OCI-LY7 (cell line): ENCODE measurements around the gene CDKAL1.

Experiments
- EZH2phosphoT487 ChIP-seq: fragments of 200-600 bp; sonication (generic); IDR thresholded peaks from 2 replicates; pipeline ENCODE4 v1.6.1; 2018; ENCODE audit warnings: low read depth, borderline replicate concordance, mild to moderate bottlenecking, mixed run types, antibody characterized with exemption, low read length, moderate library complexity, mixed read lengths
- TF ChIP-seq, protein P1 (sequence below): fragments of 200-600 bp; sonication (generic); conservative IDR thresholded peaks from 2 replicates; pipeline ENCODE4 v1.5.1; 2014; ENCODE audit warnings: mild to moderate bottlenecking, antibody characterized with exemption, low read length, moderate library complexity, mixed read lengths

- TF ChIP-seq, protein P1, sequence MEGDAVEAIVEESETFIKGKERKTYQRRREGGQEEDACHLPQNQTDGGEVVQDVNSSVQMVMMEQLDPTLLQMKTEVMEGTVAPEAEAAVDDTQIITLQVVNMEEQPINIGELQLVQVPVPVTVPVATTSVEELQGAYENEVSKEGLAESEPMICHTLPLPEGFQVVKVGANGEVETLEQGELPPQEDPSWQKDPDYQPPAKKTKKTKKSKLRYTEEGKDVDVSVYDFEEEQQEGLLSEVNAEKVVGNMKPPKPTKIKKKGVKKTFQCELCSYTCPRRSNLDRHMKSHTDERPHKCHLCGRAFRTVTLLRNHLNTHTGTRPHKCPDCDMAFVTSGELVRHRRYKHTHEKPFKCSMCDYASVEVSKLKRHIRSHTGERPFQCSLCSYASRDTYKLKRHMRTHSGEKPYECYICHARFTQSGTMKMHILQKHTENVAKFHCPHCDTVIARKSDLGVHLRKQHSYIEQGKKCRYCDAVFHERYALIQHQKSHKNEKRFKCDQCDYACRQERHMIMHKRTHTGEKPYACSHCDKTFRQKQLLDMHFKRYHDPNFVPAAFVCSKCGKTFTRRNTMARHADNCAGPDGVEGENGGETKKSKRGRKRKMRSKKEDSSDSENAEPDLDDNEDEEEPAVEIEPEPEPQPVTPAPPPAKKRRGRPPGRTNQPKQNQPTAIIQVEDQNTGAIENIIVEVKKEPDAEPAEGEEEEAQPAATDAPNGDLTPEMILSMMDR = no peak
- TF ChIP-seq EZH2phosphoT487 = no peak
Observed at GRCh38 chr6:21182589-21182988, 648.3 kb downstream of the CDKAL1 start.
